Body of pancreas (tissue), 4 donors: ENCODE data around the gene HSF4. TPM values are rescaled to one million over a fixed set of nuclear protein-coding genes. Genes with fewer than 3 reads are reported as not detected.

Experiments
- ATAC-seq: fragments of 150-250 bp; one replicate; pipeline ENCODE4 v1.9.1; 2016
- DNase-seq, 4 donors: peaks; one replicate each; pipeline ENCODE4 v3.0.0-alpha.2; 2019
- H3K27ac ChIP-seq, 4 donors: fragments of 200-600 bp; sonication (generic); 1 replicate in 3 of 4; 2 replicates in 1 of 4; pipeline versions ENCODE4 v1.5.1 to v1.6.1; 2016 to 2019; ENCODE audit warnings: mild to moderate bottlenecking in 1 of 4, mixed read lengths in 1 of 4, moderate library complexity in 1 of 4
- H3K27me3 ChIP-seq, 2 donors: fragments of 200-600 bp; sonication (generic); one replicate each; pipeline ENCODE4 v1.6.0; 2016; ENCODE audit warnings: mild to moderate bottlenecking in 1 of 2
- H3K36me3 ChIP-seq, 2 donors: fragments of 200-600 bp; sonication (generic); replicated peaks in 1 of 2; 2 replicates each; pipeline ENCODE4 v1.5.1; 2016; ENCODE audit warnings: low read depth in 2 of 2; ENCODE audit not compliant: insufficient read depth in 1 of 2
- H3K4me1 ChIP-seq: fragments of 200-600 bp; sonication (generic); one replicate; pipeline ENCODE4 v1.6.0; 2016
- H3K4me3 ChIP-seq, 2 donors: fragments of 200-600 bp; sonication (generic); 1 replicate in 1 of 2; 2 replicates in 1 of 2; pipeline ENCODE4 v1.5.1; 2016 to 2019
- H3K9me3 ChIP-seq, 3 donors: fragments of 200-600 bp; sonication (generic); 1 replicate in 2 of 3; 2 replicates in 1 of 3; pipeline ENCODE4 v1.5.1; 2016
- CTCF ChIP-seq, 7 experiments: fragments of 450-650 bp in 4 of 7; fragments of 200-600 bp in 3 of 7; sonication (generic) in 3 of 7; IDR thresholded peaks; one replicate each; pipeline ENCODE4 v1.5.1; 2016 to 2019; ENCODE audit warnings: antibody characterized with exemption in 7 of 7
- POLR2A ChIP-seq, 3 donors: fragments of 450-650 bp; IDR thresholded peaks; one replicate each; pipeline ENCODE4 v1.6.1; 2016; ENCODE audit warnings: antibody characterized with exemption in 3 of 3, mild to moderate bottlenecking in 2 of 3
- WGBS, 2 donors: methylation state at CpG; one replicate each; pipeline ENCODE4 v1.1.5; 2017; 5-methylcytosine and 5-hydroxymethylcytosine counted together
- intact Hi-C: fragments of 100-400 bp; cut with DNase I; formaldehyde crosslinking; loops from one replicate; pipeline ENCODE4 v1.15.1; 2023
- total RNA-seq, 2 donors: library from RNA; depleted of rRNA; stranded (reverse); fragments of >200 nt; gene quantifications; one replicate each; pipeline ENCODE4 v1.1.0, GENCODE V29; 2016

The HSF4 gene
- total RNA-seq, 2 donors from 2014 or later: 76.8 to 352 TPM

GRCh38 chr16:67193536-67193935, 29.0 kb downstream of the HSF4 start:
- Histone ChIP-seq H3K4me1 (peaks cover 33% of the 10 kb centered on the region), H3K27me3 (no peaks in the 10 kb centered on the region), H3K27ac (no peak overlapping the region), H3K36me3 (peaks cover 12 to 21% of the 10 kb centered on the region in 2 donors), H3K4me3 (no peak overlapping the region), H3K9me3 (no peaks in the 10 kb centered on the region)
- intact Hi-C loops: no loop called here
- DNase-seq: no peak
- TF ChIP-seq CTCF (IDR thresholded peaks at IDR 0.05) (no peak), POLR2A (IDR thresholded peaks at IDR 0.05) (no peak)
- no peak for ATAC-seq

- H3K4me1 ChIP-seq: peaks cover 37% of the 10 kb centered on the region
- no peak overlapping the region for H3K27ac ChIP-seq
- WGBS, 2 donors: 88 to 93% methylated on average over 4 to 6 of the region's 6 CpGs
- intact Hi-C loops: no loop called here
- TF ChIP-seq CTCF (IDR thresholded peaks at IDR 0.05): no peak
- no peak for TF ChIP-seq POLR2A (IDR thresholded peaks at IDR 0.05)
- H3K9me3 ChIP-seq: no peaks in the 10 kb centered on the region
- H3K4me3 ChIP-seq: no peak overlapping the region
- no peaks in the 10 kb centered on the region for H3K27me3 ChIP-seq
- H3K36me3 ChIP-seq: peaks cover 12 to 21% of the 10 kb centered on the region in 2 donors
- no peak for ATAC-seq
- DNase-seq: no peak
These were observed 29.7 kb downstream of the HSF4 start for GRCh38 chr16:67194260-67194659.

- Histone ChIP-seq H3K4me3 (no peak overlapping the region), H3K4me1 (peaks cover 50% of the 10 kb centered on the region), H3K27ac (no peak overlapping the region), H3K27me3 (no peaks in the 10 kb centered on the region), H3K9me3 (no peaks in the 10 kb centered on the region), H3K36me3 (peaks cover 12 to 21% of the 10 kb centered on the region in 2 donors)
- TF ChIP-seq POLR2A (IDR thresholded peaks at IDR 0.05): no peak
- no peak for TF ChIP-seq CTCF (IDR thresholded peaks at IDR 0.05)
- intact Hi-C loops: no loop called here
- ATAC-seq: no peak
- DNase-seq: no peak
- 50 to 65% methylated on average over 1 to 5 of the region's 5 CpGs for WGBS, 2 donors
These were observed 31.1 kb downstream of the HSF4 start for GRCh38 chr16:67195676-67196075.

- Histone ChIP-seq H3K36me3 (peaks cover 12 to 30% of the 10 kb centered on the region in 2 donors), H3K27me3 (no peaks in the 10 kb centered on the region), H3K4me3 (no peak overlapping the region), H3K4me1 (peaks cover 45% of the 10 kb centered on the region), H3K9me3 (no peaks in the 10 kb centered on the region), H3K27ac (no peak overlapping the region)
- ATAC-seq (no peak), DNase-seq (no peak)
- TF ChIP-seq POLR2A (IDR thresholded peaks at IDR 0.05) (no peak), CTCF (IDR thresholded peaks at IDR 0.05) (no peak)
- intact Hi-C loops: no loop called here
- WGBS, 2 donors: 100% methylated on average over 1 of the region's 1 CpG
These were observed 32.3 kb downstream of the HSF4 start for GRCh38 chr16:67196881-67197280.

GRCh38 chr16:67197704-67198103, 33.2 kb downstream of the HSF4 start:
- Histone ChIP-seq H3K36me3 (peaks cover 20 to 38% of the 10 kb centered on the region in 2 donors), H3K4me3 (no peak overlapping the region), H3K27ac (peak overlapping the region in 2 of 4 donors; percentile 81 to 88), H3K4me1 (peaks cover 42% of the 10 kb centered on the region), H3K9me3 (no peaks in the 10 kb centered on the region), H3K27me3 (no peaks in the 10 kb centered on the region)
- TF ChIP-seq CTCF (IDR thresholded peaks at IDR 0.05) (no peak), POLR2A (IDR thresholded peaks at IDR 0.05) (no peak)
- 61 to 86% methylated on average over 4 to 6 of the region's 6 CpGs for WGBS, 2 donors
- DNase-seq: no peak
- intact Hi-C loops: no loop called here
- ATAC-seq: no peak
